ENCODE results near the gene ATRNL1. TPM values are rescaled to one million over a fixed set of nuclear protein-coding genes. Genes with fewer than 3 reads are reported as not detected.

Gene ATRNL1
- polyA plus RNA-seq, 2 of the 4 experiments (the other 2 are of a cell fraction) = 0.13 to 0.34 TPM

DNA sequence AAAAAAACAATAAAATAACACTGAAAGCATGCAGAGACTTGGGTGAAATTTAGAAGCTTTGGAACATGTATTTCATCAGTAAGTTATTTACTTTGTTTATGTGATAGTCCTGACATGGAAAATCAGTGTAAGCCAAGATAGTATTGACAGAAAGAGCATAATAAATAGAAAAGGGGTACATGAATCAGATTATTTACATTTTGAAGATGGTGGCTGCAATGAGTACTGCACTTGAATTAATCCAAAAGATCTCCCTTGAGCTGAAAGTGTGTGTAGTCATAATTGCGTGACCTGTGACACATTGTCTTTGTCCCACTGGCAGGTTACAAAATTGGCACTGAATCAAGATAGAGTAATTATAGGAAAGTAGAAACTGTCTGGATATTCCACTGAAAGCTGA, 617.0 kb downstream of the ATRNL1 start:
- WGBS (ENCODE audit: missing lambda C conversion rate) = 90% methylated on average over 1 of the region's 1 CpG
- Histone ChIP-seq H3K4me1 (no peaks in the 10 kb centered on the region), H3K27ac (no peak overlapping the region), H3K4me3 (no peak overlapping the region), H3K9me3 (no peaks in the 10 kb centered on the region), H3K4me2 (no peak overlapping the region)
- DNase-seq (ENCODE audit: low read depth in 1 of 2, low spot score in 1 of 2) = no peak
- no peak; a peak in 1 of 6 replicates for ATAC-seq
- no peak for FAIRE-seq
- ChIA-PET CTCF (interaction anchor here (1.7 kb wide), 1 partner anchor 9 kb away, joined by 4 read pairs; no protein-coding TSS in a partner anchor), POLR2A (no interaction called here)
- no peak for TF ChIP-seq EP300 (IDR thresholded peaks at IDR 0.05)

DNA sequence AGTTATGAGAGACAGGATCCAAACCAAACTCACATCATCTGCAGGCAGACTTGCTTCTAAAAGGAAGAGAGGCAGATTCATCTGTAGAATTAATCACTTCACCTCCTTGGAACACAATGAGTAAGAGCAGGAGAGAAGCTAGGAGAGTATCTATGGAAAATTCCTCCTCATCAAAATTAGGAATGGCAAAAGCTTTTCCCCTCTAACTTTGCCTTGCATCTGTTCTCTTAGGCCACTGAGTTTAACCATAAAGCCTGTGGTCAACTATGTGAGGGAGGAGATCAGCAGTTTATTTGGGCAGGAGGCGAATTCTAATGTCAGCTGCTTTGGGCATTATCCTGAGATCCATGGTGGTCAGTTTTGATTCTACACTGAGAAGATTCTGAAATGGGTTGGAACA, 618.1 kb downstream of the ATRNL1 start:
- POLR2A ChIA-PET = no interaction called here
- CTCF ChIA-PET = interaction anchor here (0.6 to 1.7 kb wide), 2 partner anchors 8 to 54 kb away, joined by 3 to 4 read pairs; no protein-coding TSS in a partner anchor
- 30% methylated on average over 1 of the region's 1 CpG for WGBS (ENCODE audit: missing lambda C conversion rate)

DNA sequence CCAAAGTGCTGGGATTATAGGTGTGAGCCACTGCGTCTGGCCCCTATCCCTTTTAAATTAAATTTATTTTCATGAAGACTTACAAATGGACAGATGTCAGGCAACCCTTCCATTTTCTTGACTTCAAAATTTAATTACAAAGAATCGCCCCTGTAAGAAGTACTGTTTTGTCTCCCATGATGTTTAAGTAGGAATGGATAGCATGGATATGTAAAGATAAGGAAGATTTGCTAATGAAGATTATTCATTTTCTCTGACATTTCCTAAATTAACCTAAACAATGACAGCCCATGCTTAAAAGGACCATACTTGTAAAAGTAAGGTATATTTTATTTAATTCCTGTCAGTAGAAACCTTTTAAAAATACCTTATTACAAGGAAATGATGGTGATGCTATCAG, 627.0 kb downstream of the ATRNL1 start:
- no peak for ATAC-seq
- H3K4me1 ChIP-seq = no peaks in the 10 kb centered on the region
- H3K9me3 ChIP-seq = no peaks in the 10 kb centered on the region
- H3K4me3 ChIP-seq = no peak overlapping the region
- H3K27ac ChIP-seq = no peak overlapping the region
- TF ChIP-seq JUNB (IDR thresholded peaks at IDR 0.05) = no peak
- ChIA-PET CTCF (no interaction called here), POLR2A (no interaction called here)
- FAIRE-seq = no peak
- H3K4me2 ChIP-seq = no peak overlapping the region
- no peak for DNase-seq (ENCODE audit: low read depth in 1 of 2, low spot score in 1 of 2)
- 47% methylated on average over 2 of the region's 2 CpGs for WGBS (ENCODE audit: missing lambda C conversion rate)

More for the DNA sequence above, 618.1 kb downstream of the ATRNL1 start:
- Histone ChIP-seq H3K27ac (no peak overlapping the region), H3K4me3 (no peak overlapping the region), H3K4me2 (no peak overlapping the region), H3K4me1 (no peaks in the 10 kb centered on the region), H3K9me3 (no peaks in the 10 kb centered on the region)
- TF ChIP-seq ZFP36 (IDR thresholded peaks at IDR 0.05; ENCODE audit: borderline replicate concordance, partially characterized antibody) = no peak
- no peak for TF ChIP-seq ZNF302 (CRISPR knock-in tag; IDR thresholded peaks at IDR 0.05)
- no peak for TF ChIP-seq CHD4 (IDR thresholded peaks at IDR 0.05; ENCODE audit: borderline replicate concordance)
- no peak for TF ChIP-seq ESRRA (IDR thresholded peaks at IDR 0.05; ENCODE audit: borderline replicate concordance, low read length)
- no peak for TF ChIP-seq RAD21 (conservative IDR thresholded peaks at IDR 0.05 in 1 of 2, IDR thresholded peaks at IDR 0.05 in 1 of 2)
- no peak for TF ChIP-seq EP300 (IDR thresholded peaks at IDR 0.05)
- TF ChIP-seq, protein P1, sequence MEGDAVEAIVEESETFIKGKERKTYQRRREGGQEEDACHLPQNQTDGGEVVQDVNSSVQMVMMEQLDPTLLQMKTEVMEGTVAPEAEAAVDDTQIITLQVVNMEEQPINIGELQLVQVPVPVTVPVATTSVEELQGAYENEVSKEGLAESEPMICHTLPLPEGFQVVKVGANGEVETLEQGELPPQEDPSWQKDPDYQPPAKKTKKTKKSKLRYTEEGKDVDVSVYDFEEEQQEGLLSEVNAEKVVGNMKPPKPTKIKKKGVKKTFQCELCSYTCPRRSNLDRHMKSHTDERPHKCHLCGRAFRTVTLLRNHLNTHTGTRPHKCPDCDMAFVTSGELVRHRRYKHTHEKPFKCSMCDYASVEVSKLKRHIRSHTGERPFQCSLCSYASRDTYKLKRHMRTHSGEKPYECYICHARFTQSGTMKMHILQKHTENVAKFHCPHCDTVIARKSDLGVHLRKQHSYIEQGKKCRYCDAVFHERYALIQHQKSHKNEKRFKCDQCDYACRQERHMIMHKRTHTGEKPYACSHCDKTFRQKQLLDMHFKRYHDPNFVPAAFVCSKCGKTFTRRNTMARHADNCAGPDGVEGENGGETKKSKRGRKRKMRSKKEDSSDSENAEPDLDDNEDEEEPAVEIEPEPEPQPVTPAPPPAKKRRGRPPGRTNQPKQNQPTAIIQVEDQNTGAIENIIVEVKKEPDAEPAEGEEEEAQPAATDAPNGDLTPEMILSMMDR (IDR thresholded peaks at IDR 0.05) = no peak
- no peak for TF ChIP-seq SMC3 (IDR thresholded peaks at IDR 0.05)
- no peak for TF ChIP-seq ZC3H11A (IDR thresholded peaks at IDR 0.05)
- TF ChIP-seq GATA3 (IDR thresholded peaks at IDR 0.05; ENCODE audit: borderline replicate concordance) = no peak
- TF ChIP-seq JUN (IDR thresholded peaks at IDR 0.05) = no peak
- TF ChIP-seq NFE2L2 (conservative IDR thresholded peaks at IDR 0.05; ENCODE audit: low read length) = no peak
- TF ChIP-seq RNF2 (IDR thresholded peaks at IDR 0.05; ENCODE audit: borderline replicate concordance, low read depth) = no peak
- TF ChIP-seq MAZ (IDR thresholded peaks at IDR 0.05; ENCODE audit: borderline replicate concordance, low read depth, low read length) = no peak
- TF ChIP-seq, protein P2, sequence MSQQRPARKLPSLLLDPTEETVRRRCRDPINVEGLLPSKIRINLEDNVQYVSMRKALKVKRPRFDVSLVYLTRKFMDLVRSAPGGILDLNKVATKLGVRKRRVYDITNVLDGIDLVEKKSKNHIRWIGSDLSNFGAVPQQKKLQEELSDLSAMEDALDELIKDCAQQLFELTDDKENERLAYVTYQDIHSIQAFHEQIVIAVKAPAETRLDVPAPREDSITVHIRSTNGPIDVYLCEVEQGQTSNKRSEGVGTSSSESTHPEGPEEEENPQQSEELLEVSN (IDR thresholded peaks at IDR 0.05; ENCODE audit: borderline replicate concordance, low read depth) = no peak
- TF ChIP-seq HEYL (CRISPR knock-in tag; IDR thresholded peaks at IDR 0.05) = no peak
- TF ChIP-seq MAFK (IDR thresholded peaks at IDR 0.05; ENCODE audit: partially characterized antibody) = no peak
- ATAC-seq (no peak), DNase-seq (ENCODE audit: low read depth in 1 of 2, low spot score in 1 of 2) (no peak), FAIRE-seq (no peak)

DNA sequence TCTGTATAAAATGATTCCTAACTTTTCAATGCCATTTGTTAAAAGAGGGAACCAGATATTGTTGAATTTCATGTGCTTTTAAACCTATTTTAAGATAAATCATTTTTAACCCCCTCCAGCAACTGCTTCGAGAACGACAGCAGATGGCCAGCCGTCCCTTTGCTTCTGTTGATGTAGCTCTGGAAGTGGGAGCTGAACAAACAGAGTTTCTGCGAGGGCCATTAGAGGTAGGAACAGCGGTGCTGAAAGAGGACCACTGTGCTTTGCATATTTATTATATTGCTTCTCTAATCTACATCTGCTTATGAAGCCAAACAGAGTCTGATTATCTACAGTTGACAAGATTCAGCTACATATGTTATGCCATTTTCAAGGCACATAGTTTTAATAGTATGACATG, 634.0 kb downstream of the ATRNL1 start:
- Histone ChIP-seq H3K4me1 (no peaks in the 10 kb centered on the region), H3K4me2 (no peak overlapping the region), H3K27ac (no peak overlapping the region), H3K9me3 (no peaks in the 10 kb centered on the region), H3K4me3 (no peak overlapping the region)
- TF ChIP-seq JUN (IDR thresholded peaks at IDR 0.05) (no peak), NPAS2 (CRISPR knock-in tag; IDR thresholded peaks at IDR 0.05; ENCODE audit: borderline replicate concordance) (no peak), EP300 (IDR thresholded peaks at IDR 0.05) (no peak), RNF2 (IDR thresholded peaks at IDR 0.05; ENCODE audit: borderline replicate concordance, low read depth) (no peak), CBX2 (IDR thresholded peaks at IDR 0.05; ENCODE audit: borderline replicate concordance, low read depth) (no peak), ESRRA (IDR thresholded peaks at IDR 0.05; ENCODE audit: borderline replicate concordance, low read length) (no peak)
- TF ChIP-seq, protein P1 (IDR thresholded peaks at IDR 0.05) = no peak
- TF ChIP-seq, protein P3, sequence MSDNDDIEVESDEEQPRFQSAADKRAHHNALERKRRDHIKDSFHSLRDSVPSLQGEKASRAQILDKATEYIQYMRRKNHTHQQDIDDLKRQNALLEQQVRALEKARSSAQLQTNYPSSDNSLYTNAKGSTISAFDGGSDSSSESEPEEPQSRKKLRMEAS (IDR thresholded peaks at IDR 0.05) = no peak
- DNase-seq (ENCODE audit: low read depth in 1 of 2, low spot score in 1 of 2) = no peak
- ChIA-PET POLR2A (no interaction called here), CTCF (interaction anchor here (0.6 kb wide), 1 partner anchor 338 kb away, joined by 3 read pairs; no protein-coding TSS in a partner anchor)
- FAIRE-seq = no peak
- 76% methylated on average over 5 of the region's 5 CpGs for WGBS (ENCODE audit: missing lambda C conversion rate)
- no peak for ATAC-seq

Measured in A549 (cell line).